ENCODE measurements around the gene MAU2. TPM values are rescaled to one million over a fixed set of nuclear protein-coding genes. Genes with fewer than 3 reads are reported as not detected.

The MAU2 gene
- total RNA-seq, 4 donors from 2014 or later: 59.5 to 220 (median 77.6) TPM

DNA sequence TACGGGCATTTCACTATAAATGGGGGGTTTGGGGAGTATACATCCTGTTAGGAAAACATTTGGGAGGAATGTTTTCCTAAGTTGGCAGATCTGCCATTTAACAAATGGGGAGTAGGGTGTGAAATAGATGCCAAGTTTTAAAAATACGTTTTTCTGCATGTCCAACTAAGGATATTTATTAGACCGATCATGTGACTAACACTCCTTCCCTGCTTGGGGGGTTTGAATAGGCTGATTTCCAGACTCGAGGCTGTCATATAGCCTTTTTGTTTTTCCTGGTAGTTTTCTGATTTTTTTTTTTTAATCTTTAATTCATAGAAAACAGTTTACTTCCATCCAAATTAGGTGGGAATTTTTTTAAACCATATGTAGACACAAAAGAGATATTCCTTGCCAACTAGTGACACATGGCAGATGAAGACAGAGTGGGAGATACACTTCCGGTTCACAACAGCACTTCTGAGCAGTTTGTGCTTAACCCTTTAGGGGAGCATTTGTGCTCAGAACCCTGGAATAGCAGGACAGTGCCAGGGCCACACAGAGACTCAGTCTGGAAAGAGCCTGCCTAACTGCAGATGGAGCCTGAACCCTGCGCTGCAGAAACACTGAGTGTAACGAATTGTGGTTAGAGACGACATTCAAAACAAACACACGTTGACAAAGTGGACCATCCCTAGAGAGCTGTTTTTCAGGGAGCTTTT, 79.3 kb downstream of the MAU2 start:
- TF ChIP-seq EP300 (IDR thresholded peaks at IDR 0.05) (no peak), CTCF (IDR thresholded peaks at IDR 0.05) (no peak), POLR2A (IDR thresholded peaks at IDR 0.05) (no peak), POLR2AphosphoS5 (IDR thresholded peaks at IDR 0.05) (no peak)
- H3K4me1 ChIP-seq: peaks cover 39% of the 10 kb centered on the region
- no peaks in the 10 kb centered on the region for H3K27me3 ChIP-seq
- 36% methylated on average over 9 of the region's 9 CpGs for WGBS
- DNase-seq (ENCODE audit: low spot score in 2 of 2): no peak
- H3K27ac ChIP-seq: no peak overlapping the region
- H3K9me3 ChIP-seq: no peaks in the 10 kb centered on the region
- no peak overlapping the region for H3K4me3 ChIP-seq
- no peaks in the 10 kb centered on the region for H3K36me3 ChIP-seq

- DNase-seq (ENCODE audit: low spot score in 2 of 2): no peak
- Histone ChIP-seq H3K4me3 (no peak overlapping the region), H3K4me1 (peaks cover 53% of the 10 kb centered on the region), H3K36me3 (no peaks in the 10 kb centered on the region), H3K9me3 (no peaks in the 10 kb centered on the region), H3K27me3 (no peaks in the 10 kb centered on the region), H3K27ac (peak overlapping the region; percentile 97)
- WGBS: 83% methylated on average over 11 of the region's 11 CpGs
- TF ChIP-seq POLR2A (IDR thresholded peaks at IDR 0.05) (no peak), POLR2AphosphoS5 (IDR thresholded peaks at IDR 0.05) (no peak), CTCF (IDR thresholded peaks at IDR 0.05) (no peak), EP300 (IDR thresholded peaks at IDR 0.05) (no peak)
Measured at GRCh38 chr19:19402656-19403372, 82.2 kb downstream of the MAU2 start.

DNA sequence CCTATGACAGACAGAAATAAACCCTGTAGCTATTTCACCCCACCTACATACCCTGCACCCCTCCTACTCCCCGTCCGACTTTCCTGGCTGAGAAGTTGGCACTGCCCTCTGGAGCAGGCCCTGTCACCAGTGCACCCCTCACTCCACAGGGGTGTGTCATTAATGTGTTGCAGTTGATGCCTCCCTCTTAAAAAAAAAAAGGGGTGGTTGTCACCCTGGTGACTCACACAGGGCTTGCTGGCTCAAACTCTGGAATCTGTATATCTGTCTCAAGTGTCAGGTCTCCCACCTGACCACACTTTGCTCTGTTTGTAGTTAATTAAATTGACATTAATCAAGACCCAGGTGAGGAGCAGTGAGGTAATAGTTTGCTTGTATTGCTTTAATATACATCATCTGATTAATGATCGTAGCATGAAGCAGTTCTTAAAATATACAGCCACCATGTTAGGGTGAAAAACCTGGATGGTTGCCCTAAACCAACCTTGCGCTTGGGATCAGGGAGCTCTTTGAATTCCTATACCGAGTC, 82.8 kb downstream of the MAU2 start:
- Histone ChIP-seq H3K9me3 (no peaks in the 10 kb centered on the region), H3K27ac (peak overlapping the region; percentile 97), H3K36me3 (no peaks in the 10 kb centered on the region), H3K4me1 (peaks cover 60% of the 10 kb centered on the region), H3K27me3 (no peaks in the 10 kb centered on the region), H3K4me3 (no peak overlapping the region)
- DNase-seq (ENCODE audit: low spot score in 2 of 2): no peak
- 46% methylated on average over 5 of the region's 5 CpGs for WGBS
- TF ChIP-seq POLR2A (IDR thresholded peaks at IDR 0.05) (no peak), CTCF (IDR thresholded peaks at IDR 0.05) (no peak), POLR2AphosphoS5 (IDR thresholded peaks at IDR 0.05) (no peak), EP300 (IDR thresholded peaks at IDR 0.05) (no peak)

GRCh38 chr19:19404879-19405860, 84.5 kb downstream of the MAU2 start, which contains the start of gene GATAD2A:
Gene GATAD2A (plus strand): TSS chr19:19405675. CDS start chr19:19465346, 59,671 bp downstream.
- peak within 1 kb of the TSS; percentile 97 for H3K27ac ChIP-seq
- no peaks in the 10 kb centered on the region for H3K9me3 ChIP-seq
- no peaks in the 10 kb centered on the region for H3K27me3 ChIP-seq
- H3K4me3 ChIP-seq: peak within 1 kb of the TSS; percentile 84
- no peaks in the 10 kb centered on the region for H3K36me3 ChIP-seq
- peaks cover 69% of the 10 kb centered on the region for H3K4me1 ChIP-seq
- WGBS: 3% methylated on average over 39 of the region's 90 CpGs
- peak; percentile 95 to 96 for DNase-seq (ENCODE audit: low spot score in 2 of 2)
- TF ChIP-seq EP300 (IDR thresholded peaks at IDR 0.05) (no peak), CTCF (IDR thresholded peaks at IDR 0.05) (peak in 1 of 2 donors; percentile 36), POLR2A (IDR thresholded peaks at IDR 0.05) (no peak), POLR2AphosphoS5 (IDR thresholded peaks at IDR 0.05) (peak; percentile 25 to 93 (median 91))
